Psoas muscle (tissue), 8 donors: ENCODE data around the gene UNC45A. TPM values are rescaled to one million over a fixed set of nuclear protein-coding genes. Genes with fewer than 3 reads are reported as not detected.

ENCODE experiments used
- ATAC-seq, 4 donors: fragments of 200-7000 bp; cut with Tn5 transposase; one replicate each; pipeline ENCODE4 v1.9.1; 2020; ENCODE audit warnings: moderate library complexity in 3 of 4, mild to moderate bottlenecking in 2 of 4
- DNase-seq, 2 donors: peaks; one replicate each; pipeline ENCODE4 v3.0.0-alpha.2; 2020
- H3K27ac ChIP-seq: fragments of 200-600 bp; one replicate; pipeline ENCODE4 v1.8.0; 2022
- H3K27me3 ChIP-seq, 3 donors: fragments of 200-600 bp in 1 of 3; one replicate each; pipeline versions ENCODE4 v1.6.1 to v1.8.0; 2013 to 2022; ENCODE audit warnings: low read length in 2 of 3, mild to moderate bottlenecking in 2 of 3, moderate library complexity in 1 of 3; ENCODE audit not compliant: insufficient read depth in 3 of 3
- H3K36me3 ChIP-seq, 2 donors: fragments of 200-600 bp in 1 of 2; one replicate each; pipeline versions ENCODE4 v1.6.1 to v1.8.0; 2013 to 2022; ENCODE audit warnings: low read depth in 1 of 2, mild to moderate bottlenecking in 1 of 2, moderate library complexity in 1 of 2; ENCODE audit not compliant: insufficient read depth in 1 of 2
- H3K4me1 ChIP-seq: fragments of 200-600 bp; one replicate; pipeline ENCODE4 v1.8.0; 2022
- H3K4me3 ChIP-seq: fragments of 200-600 bp; one replicate; pipeline ENCODE4 v1.8.0; 2022; ENCODE audit warnings: mild to moderate bottlenecking
- H3K9me3 ChIP-seq: fragments of 200-600 bp; one replicate; pipeline ENCODE4 v1.8.0; 2022
- WGBS, 3 donors: extraction: QIAGEN DNeasy Blood & Tissue Kit; methylation state at CpG; one replicate each; pipeline versions ENCODE4 v1.1.6 to v1.1.7; 2013; 5-methylcytosine and 5-hydroxymethylcytosine counted together
- intact Hi-C, 2 donors: fragments of 100-400 bp; cut with DNase I; formaldehyde crosslinking; loops; one replicate each; pipeline versions ENCODE4 v1.11.0 to v1.14.2; 2022
- polyA plus RNA-seq, 3 donors: library from polyadenylated mRNA; stranded (reverse); fragments of 200-250 nt; gene quantifications; one replicate each; pipeline ENCODE4 v1.2.3, GENCODE V29; 2013
- total RNA-seq, 4 donors: library from RNA; stranded (reverse); fragmentation: NEBNext Ultra II Directional in 2 of 4; extraction: Animal tissue kit (Norgen Biotek cat#: 25700) in 2 of 4; gene quantifications; one replicate each; pipeline versions ENCODE4 v1.2.1 to v1.2.4, GENCODE V29; 2021 to 2023
- TF ChIP-seq, protein P1 (sequence below): fragments of 200-600 bp; IDR thresholded peaks from one replicate; pipeline ENCODE4 v1.8.0; 2022; ENCODE audit warnings: antibody characterized with exemption
- donor health status: healthy with polysubstance abuse.
- donor health status: DM: no; HTN: no; CAD: no; lungs with moderate emphysema.
- donor health status: Bipolar disorder and iron deficiency.
- donor health status: healthy.
- donor health status: DM: yes; HTN: yes; CAD: no.
- donor health status: DM: no; HTN: no; CAD: no.
- donor health status: DM: no; HTN: no; CAD: no.
- donor health status: DM: yes; HTN: yes; CAD: no.

Gene UNC45A
- total and polyA plus RNA-seq, 7 donors: 9.2 to 17.5 (median 12.0) TPM

DNA sequence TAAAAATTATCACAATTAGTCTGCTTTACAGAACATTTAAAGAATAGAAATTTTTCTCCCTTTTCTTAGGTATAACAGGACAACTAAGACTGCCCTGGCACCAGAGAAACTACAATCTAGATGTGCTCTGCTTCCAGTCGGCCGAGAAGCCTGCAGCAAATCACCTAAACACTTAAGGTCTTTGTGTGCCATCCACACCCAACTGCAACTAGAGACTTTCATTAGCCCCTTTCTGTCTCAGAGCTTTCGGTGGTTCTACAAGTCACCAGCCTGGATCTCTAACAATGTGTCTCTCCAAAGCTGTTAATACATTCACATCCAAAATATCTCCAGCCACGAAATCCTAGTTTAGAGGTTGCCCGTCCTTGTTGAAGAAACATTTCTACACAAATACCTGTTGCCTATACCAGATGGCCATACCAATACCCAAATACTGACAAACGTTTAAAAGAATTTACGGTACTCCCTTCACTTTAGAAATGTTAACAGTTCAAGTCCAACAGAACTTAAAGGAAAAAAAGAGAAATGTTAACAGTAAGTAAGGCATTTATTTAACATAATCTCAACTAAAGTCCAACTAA lies 52.6 kb downstream of the UNC45A start:
- ATAC-seq: no peak
- WGBS, 3 donors: 67 to 75% (median 70%) methylated on average over 7 of the region's 7 CpGs
- no peak overlapping the region for H3K27ac ChIP-seq
- no peaks in the 10 kb centered on the region for H3K27me3 ChIP-seq
- no peak overlapping the region for H3K4me3 ChIP-seq
- no peaks in the 10 kb centered on the region for H3K4me1 ChIP-seq
- TF ChIP-seq, protein P1, sequence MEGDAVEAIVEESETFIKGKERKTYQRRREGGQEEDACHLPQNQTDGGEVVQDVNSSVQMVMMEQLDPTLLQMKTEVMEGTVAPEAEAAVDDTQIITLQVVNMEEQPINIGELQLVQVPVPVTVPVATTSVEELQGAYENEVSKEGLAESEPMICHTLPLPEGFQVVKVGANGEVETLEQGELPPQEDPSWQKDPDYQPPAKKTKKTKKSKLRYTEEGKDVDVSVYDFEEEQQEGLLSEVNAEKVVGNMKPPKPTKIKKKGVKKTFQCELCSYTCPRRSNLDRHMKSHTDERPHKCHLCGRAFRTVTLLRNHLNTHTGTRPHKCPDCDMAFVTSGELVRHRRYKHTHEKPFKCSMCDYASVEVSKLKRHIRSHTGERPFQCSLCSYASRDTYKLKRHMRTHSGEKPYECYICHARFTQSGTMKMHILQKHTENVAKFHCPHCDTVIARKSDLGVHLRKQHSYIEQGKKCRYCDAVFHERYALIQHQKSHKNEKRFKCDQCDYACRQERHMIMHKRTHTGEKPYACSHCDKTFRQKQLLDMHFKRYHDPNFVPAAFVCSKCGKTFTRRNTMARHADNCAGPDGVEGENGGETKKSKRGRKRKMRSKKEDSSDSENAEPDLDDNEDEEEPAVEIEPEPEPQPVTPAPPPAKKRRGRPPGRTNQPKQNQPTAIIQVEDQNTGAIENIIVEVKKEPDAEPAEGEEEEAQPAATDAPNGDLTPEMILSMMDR: no peak
- H3K36me3 ChIP-seq: peaks cover 0 to 3% of the 10 kb centered on the region in 2 donors
- intact Hi-C loops: no loop called here
- DNase-seq: no peak
- no peaks in the 10 kb centered on the region for H3K9me3 ChIP-seq

DNA sequence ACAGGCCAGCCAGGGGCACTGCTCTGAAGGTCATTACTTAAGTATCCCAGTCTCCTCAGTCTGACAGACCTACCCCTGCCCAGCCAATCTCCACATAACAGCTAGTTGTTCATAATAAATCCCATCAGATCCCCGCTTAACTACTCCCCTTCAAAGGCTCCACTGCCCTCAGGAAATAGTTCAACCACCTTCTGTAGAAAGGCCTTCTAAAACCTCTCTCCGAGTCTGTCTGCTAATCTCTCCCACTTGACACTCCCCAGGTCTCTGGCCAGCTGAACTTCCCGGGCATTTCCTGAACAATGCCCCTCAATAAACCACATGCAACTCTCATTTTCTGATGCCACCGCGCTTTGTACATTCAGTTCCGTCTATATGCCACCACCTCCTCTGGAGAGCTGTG lies 53.2 kb downstream of the UNC45A start:
- intact Hi-C loops: no loop called here
- Histone ChIP-seq H3K27me3 (no peaks in the 10 kb centered on the region), H3K4me3 (no peak overlapping the region), H3K27ac (no peak overlapping the region), H3K36me3 (peaks cover 0 to 3% of the 10 kb centered on the region in 2 donors), H3K4me1 (no peaks in the 10 kb centered on the region), H3K9me3 (no peaks in the 10 kb centered on the region)
- WGBS, 3 donors: 65 to 80% (median 66%) methylated on average over 6 of the region's 6 CpGs
- DNase-seq (no peak), ATAC-seq (no peak)
- TF ChIP-seq, protein P1: no peak

DNA sequence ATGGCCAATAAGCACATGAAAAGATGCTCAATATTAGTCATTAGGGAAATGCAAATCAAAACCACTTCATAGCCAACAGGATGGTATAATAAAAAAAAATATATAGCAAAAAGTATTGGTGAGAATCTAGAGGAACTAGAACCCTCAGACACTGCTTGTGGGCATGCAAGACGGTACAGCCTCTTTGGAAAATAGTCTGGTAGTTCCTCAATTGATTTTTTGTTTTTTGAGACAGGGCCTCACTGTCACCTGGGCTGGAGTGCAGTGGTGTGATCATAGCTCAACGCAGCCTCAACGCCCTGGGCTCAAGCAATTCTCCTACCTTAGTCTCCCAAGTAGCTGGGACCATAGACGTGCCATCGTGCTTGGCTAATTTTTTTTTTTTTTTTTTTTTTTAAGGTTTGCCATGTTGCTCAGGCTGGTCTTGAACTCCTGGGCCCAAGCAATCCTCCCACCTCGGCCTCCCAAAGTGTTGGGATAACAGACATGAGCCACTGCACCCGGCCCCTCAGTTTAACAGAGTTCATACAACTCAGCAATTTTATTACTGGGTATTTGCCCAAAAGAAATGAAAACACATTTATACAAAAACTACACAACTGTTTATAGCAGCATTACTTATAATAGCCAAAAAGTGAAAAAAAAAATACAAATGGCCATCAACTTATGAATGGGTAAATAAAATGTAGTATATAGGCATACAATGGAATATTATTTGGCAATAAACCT lies 54.1 kb downstream of the UNC45A start:
- H3K27ac ChIP-seq: no peak overlapping the region
- 93 to 95% (median 94%) methylated on average over 7 of the region's 7 CpGs for WGBS, 3 donors
- no peaks in the 10 kb centered on the region for H3K36me3 ChIP-seq
- no peaks in the 10 kb centered on the region for H3K27me3 ChIP-seq
- TF ChIP-seq, protein P1: no peak
- ATAC-seq (no peak), DNase-seq (no peak)
- H3K9me3 ChIP-seq: no peaks in the 10 kb centered on the region
- intact Hi-C loops: no loop called here
- H3K4me3 ChIP-seq: no peak overlapping the region
- H3K4me1 ChIP-seq: peaks cover 3% of the 10 kb centered on the region

DNA sequence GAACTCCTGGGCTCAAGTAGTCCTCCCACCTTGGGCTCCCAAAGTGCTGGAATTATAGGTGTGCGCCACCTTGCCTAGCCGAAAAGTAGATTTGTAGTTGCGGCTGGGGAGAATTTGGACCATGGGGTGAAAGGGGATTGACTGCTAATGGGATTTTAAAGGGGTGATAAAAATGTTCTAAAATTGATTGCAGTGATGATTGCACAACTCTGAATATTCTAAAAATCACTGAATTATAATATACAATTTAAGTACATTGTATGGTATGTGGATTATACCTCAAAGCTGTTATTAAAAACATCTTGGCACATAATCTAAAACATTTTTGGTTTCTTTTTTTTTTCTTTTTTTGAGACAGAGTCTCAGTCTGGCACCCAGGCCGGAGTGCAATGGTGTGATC lies 55.4 kb downstream of the UNC45A start:
- H3K27me3 ChIP-seq: no peaks in the 10 kb centered on the region
- TF ChIP-seq, protein P1: no peak
- H3K27ac ChIP-seq: no peak overlapping the region
- no peak overlapping the region for H3K4me3 ChIP-seq
- H3K9me3 ChIP-seq: no peaks in the 10 kb centered on the region
- peaks cover 3% of the 10 kb centered on the region for H3K4me1 ChIP-seq
- intact Hi-C loops: loop anchor here in 1 of 2 donors (5.0 kb wide), 1 partner anchor 33 kb away; no protein-coding TSS in a partner anchor
- 98 to 100% (median 99%) methylated on average over 4 of the region's 4 CpGs for WGBS, 3 donors
- no peaks in the 10 kb centered on the region for H3K36me3 ChIP-seq
- ATAC-seq (no peak), DNase-seq (no peak)
